ENCODE measurements around the gene MPPED1. TPM values are rescaled to one million over a fixed set of nuclear protein-coding genes. Genes with fewer than 3 reads are reported as not detected.

MPPED1 gene
- total RNA-seq, 1 donor from 2014 or later = 1.7 TPM

DNA sequence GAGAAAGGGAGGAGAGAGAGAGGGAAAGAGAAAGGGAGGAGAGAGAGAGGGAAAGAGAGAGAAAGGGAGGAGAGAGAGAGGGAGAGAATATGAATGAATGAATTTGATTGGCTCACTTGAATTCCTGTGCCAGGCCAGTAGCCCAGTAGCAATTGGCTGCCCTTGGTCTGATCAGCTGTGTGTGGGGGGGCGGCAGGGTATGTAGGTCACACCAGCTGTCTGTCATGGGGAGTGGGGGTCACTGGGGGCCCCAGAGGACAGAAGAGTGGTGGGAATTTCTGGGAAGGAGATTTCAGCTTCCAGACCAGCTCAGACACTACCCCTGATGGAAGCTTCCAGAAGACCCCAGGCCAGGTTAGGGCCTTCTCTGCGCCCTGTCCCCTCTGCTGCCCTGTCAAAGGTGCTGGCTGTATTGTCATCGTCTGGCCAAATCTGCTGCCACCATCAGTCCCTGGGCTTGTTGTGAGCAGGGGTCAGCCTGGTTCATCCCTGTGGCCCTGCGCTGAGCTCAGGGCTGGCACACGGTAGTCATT is 21.1 kb downstream of the MPPED1 start:
- Mint-ChIP-seq H3K9me3 (no peaks in the 10 kb centered on the region), H3K36me3 (ENCODE audit: low read depth) (no peaks in the 10 kb centered on the region), H3K27ac (ENCODE audit: unreplicated experiment) (no peak overlapping the region), H3K27me3 (ENCODE audit: low read depth) (peaks cover 31% of the 10 kb centered on the region), H3K4me1 (no peaks in the 10 kb centered on the region), H3K4me3 (no peak overlapping the region)
- TF ChIP-seq, protein P1, sequence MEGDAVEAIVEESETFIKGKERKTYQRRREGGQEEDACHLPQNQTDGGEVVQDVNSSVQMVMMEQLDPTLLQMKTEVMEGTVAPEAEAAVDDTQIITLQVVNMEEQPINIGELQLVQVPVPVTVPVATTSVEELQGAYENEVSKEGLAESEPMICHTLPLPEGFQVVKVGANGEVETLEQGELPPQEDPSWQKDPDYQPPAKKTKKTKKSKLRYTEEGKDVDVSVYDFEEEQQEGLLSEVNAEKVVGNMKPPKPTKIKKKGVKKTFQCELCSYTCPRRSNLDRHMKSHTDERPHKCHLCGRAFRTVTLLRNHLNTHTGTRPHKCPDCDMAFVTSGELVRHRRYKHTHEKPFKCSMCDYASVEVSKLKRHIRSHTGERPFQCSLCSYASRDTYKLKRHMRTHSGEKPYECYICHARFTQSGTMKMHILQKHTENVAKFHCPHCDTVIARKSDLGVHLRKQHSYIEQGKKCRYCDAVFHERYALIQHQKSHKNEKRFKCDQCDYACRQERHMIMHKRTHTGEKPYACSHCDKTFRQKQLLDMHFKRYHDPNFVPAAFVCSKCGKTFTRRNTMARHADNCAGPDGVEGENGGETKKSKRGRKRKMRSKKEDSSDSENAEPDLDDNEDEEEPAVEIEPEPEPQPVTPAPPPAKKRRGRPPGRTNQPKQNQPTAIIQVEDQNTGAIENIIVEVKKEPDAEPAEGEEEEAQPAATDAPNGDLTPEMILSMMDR (conservative IDR thresholded peaks at IDR 0.05) = no peak
- no peak for DNase-seq (ENCODE audit: low read depth, low spot score)

DNA sequence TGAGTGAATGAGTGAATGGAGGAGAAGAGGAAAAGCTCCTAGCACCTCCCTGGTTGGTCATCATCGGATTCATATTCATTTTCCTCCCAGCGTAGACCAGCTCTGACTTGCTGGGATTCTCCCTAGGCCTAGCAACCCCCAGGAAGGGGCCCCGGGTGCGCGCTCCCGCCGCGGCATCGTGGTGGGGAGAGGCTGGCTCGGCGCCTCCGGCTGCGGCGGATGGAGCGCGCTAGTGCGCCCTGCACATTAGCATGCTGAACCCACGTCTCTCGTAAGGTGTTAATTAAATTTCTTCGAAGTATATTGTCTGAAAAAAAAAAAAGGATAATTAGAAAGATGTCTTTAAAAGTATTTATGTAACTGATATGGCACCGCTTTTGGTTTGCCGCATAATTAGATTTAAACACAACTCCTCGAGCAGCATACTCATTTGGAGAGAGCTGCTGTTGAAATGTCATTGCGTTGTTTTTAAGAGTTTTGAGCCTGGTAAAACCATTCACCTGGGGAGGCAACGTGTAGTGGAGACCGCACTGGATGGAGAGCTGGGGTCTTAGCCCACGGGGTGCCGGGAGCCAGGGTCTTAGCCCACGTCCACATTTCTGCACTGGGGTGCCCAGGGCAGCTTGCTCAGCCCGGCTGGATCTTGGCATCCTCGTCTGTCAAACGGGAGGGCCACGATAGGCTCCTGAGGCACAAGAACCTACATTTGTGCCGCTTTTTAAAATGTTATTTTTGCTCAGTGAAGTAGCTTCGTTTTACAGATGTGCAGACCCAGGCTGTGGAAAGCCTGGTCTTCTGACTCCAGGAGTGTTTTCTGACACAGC is 21.8 kb downstream of the MPPED1 start:
- Mint-ChIP-seq H3K4me1 (no peaks in the 10 kb centered on the region), H3K27ac (ENCODE audit: unreplicated experiment) (no peak overlapping the region), H3K4me3 (no peak overlapping the region), H3K36me3 (ENCODE audit: low read depth) (no peaks in the 10 kb centered on the region), H3K9me3 (no peaks in the 10 kb centered on the region), H3K27me3 (ENCODE audit: low read depth) (peaks cover 31% of the 10 kb centered on the region)
- no peak for DNase-seq (ENCODE audit: low read depth, low spot score)
- TF ChIP-seq, protein P1 (conservative IDR thresholded peaks at IDR 0.05) = no peak

DNA sequence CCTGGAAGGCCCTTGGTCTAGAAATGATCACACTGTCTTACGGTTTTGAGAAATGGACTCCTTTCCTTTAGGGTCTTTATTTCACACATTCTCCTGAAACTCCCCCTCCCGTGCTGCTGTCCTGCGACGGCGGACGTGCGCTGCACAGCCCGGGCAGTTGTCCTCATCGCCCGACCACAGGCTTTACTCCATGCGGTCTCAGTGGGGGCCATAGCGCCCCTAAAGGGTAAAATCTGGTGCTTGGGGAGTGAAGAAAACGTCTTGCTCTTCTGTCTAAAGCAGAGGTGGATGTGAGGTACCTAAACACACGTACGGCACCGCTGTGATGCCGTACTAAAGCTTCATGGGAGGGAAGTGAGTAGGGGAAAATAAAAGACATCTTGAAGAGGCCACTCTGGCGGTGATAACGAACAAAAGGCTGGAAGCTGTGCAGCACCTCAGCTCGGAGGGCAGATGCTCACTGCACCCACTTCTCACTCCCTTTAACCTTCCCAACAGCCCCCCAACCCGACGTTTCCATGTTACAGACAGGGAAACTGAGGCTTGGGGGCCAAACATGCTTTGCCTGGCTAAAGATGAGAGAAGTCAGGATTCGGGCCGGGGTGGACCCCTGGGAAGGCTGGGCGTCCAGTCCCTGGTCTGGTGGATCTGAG is 22.6 kb downstream of the MPPED1 start:
- Mint-ChIP-seq H3K27ac (ENCODE audit: unreplicated experiment) (no peak overlapping the region), H3K4me1 (no peaks in the 10 kb centered on the region), H3K27me3 (ENCODE audit: low read depth) (peaks cover 29% of the 10 kb centered on the region), H3K9me3 (no peaks in the 10 kb centered on the region), H3K36me3 (ENCODE audit: low read depth) (no peaks in the 10 kb centered on the region), H3K4me3 (no peak overlapping the region)
- TF ChIP-seq, protein P1 (conservative IDR thresholded peaks at IDR 0.05) = no peak
- DNase-seq (ENCODE audit: low read depth, low spot score) = no peak

DNA sequence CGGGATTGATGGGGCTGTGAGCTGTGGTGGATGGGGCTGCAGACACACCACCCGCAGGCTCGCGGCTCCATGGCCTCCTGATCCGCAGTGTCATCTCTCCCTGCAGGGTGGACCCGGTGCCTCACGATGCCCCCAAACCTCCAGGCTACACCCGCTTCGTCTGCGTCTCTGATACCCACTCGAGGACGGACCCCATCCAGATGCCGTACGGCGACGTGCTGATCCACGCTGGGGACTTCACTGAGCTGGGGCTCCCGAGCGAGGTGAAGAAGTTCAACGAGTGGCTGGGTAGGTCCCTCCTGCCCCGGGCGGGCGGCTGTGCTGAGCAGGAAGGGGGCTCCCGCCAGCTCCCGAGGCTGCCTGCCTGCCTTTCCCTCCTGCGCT is 23.1 kb downstream of the MPPED1 start:
- no peak for DNase-seq (ENCODE audit: low read depth, low spot score)
- TF ChIP-seq, protein P1 (conservative IDR thresholded peaks at IDR 0.05) = no peak
- no peaks in the 10 kb centered on the region for H3K4me1 Mint-ChIP-seq
- H3K36me3 Mint-ChIP-seq (ENCODE audit: low read depth) = no peaks in the 10 kb centered on the region
- H3K9me3 Mint-ChIP-seq = no peaks in the 10 kb centered on the region
- H3K27me3 Mint-ChIP-seq (ENCODE audit: low read depth) = peaks cover 26% of the 10 kb centered on the region
- H3K27ac Mint-ChIP-seq (ENCODE audit: unreplicated experiment) = no peak overlapping the region
- no peak overlapping the region for H3K4me3 Mint-ChIP-seq

DNA sequence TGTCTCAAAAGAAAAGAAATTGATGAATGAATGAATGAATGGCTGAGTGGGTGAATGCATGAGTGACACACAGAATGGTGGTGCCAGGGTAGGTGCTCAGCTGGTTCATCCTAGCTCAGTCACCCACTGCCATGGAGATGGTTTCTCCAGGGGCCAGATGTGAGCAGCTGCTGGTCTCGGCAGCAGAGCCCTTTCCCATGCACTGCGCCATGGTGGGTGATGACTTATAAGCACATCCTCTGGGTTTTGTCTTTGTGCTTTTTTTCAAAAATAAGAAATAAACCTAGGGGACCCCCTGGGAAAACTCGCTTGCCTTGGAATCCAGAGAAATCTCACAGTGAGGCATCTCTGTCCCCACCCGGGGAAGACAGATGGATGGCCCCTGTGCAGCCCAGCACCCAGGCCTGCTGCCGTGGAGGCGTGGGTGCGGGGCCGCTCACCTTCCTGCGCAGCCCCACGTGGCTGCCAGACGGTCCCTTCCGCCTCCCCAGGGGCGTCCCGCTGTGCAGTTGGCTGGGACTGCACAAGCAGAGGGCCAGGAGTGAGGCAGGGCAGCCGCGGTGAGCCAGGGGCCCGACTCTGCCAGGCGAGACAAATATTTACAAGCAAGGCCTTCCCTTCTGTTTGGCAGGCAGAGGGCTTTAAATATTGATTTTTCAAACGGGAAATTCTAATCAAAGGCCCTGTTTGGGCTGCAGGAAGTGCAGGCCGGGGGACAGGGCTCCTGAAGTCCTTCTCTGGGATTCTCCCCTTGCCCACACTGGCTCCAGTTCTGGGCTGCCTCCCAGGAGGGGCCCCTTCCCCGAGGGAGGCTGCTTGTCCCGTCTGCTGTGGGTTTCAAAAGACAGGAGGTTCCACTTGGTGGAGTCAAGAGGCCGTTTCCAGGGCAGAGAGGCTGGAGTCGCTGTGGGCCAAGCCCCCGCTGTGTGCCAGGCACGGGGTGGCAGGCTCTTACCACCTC is 24.3 kb downstream of the MPPED1 start:
- Mint-ChIP-seq H3K4me1 (no peaks in the 10 kb centered on the region), H3K36me3 (ENCODE audit: low read depth) (no peaks in the 10 kb centered on the region), H3K9me3 (no peaks in the 10 kb centered on the region), H3K4me3 (no peak overlapping the region), H3K27me3 (ENCODE audit: low read depth) (peaks cover 22% of the 10 kb centered on the region), H3K27ac (ENCODE audit: unreplicated experiment) (no peak overlapping the region)
- TF ChIP-seq, protein P1 (conservative IDR thresholded peaks at IDR 0.05) = no peak
- no peak for DNase-seq (ENCODE audit: low read depth, low spot score)
